Gastroesophageal sphincter (tissue), 3 donors: ENCODE data around the gene COL1A1.

Experiments
- CTCF ChIP-seq, 4 experiments: fragments of 200-600 bp in 2 of 4; fragments of 450-650 bp in 2 of 4; sonication (generic) in 1 of 4; IDR thresholded peaks; one replicate each; pipeline ENCODE4 v1.5.1; 2017 to 2019; ENCODE audit warnings: antibody characterized with exemption in 4 of 4, mild to moderate bottlenecking in 2 of 4, moderate library complexity in 2 of 4
- POLR2A ChIP-seq, 2 donors: fragments of 450-650 bp; IDR thresholded peaks; one replicate each; pipeline ENCODE4 v1.6.1; 2017; ENCODE audit warnings: antibody characterized with exemption in 2 of 2, mild to moderate bottlenecking in 2 of 2, moderate library complexity in 1 of 2
- POLR2AphosphoS5 ChIP-seq: sonication (generic); formaldehyde crosslinking; IDR thresholded peaks from one replicate; pipeline ENCODE4 v1.6.1; 2017; ENCODE audit warnings: antibody characterized with exemption

GRCh38 chr17:50192618-50193291 is 8.7 kb downstream of the COL1A1 start:
- no peak for TF ChIP-seq CTCF (IDR thresholded peaks at IDR 0.05)
- TF ChIP-seq POLR2A (IDR thresholded peaks at IDR 0.05) = no peak
- no peak for TF ChIP-seq POLR2AphosphoS5
